Neural progenitor cell (in vitro differentiated cells): ENCODE data around the gene FANCC. TPM values are rescaled to one million over a fixed set of nuclear protein-coding genes. Genes with fewer than 3 reads are reported as not detected.

Experiments
- DNase-seq: peaks from one replicate; pipeline ENCODE4 v3.0.0-alpha.2; 2016; ENCODE audit warnings: low spot score
- H2AFZ ChIP-seq: fragments of 200-600 bp; sonication (generic); replicated peaks from 2 replicates; pipeline ENCODE4 v1.6.1; 2016; ENCODE audit warnings: antibody characterized with exemption
- H3F3A ChIP-seq: fragments of 200-600 bp; sonication (generic); 2 replicates; pipeline ENCODE4 v1.6.1; 2016; ENCODE audit warnings: antibody characterized with exemption, low read depth
- H3K27ac ChIP-seq: fragments of 200-600 bp; sonication (generic); 2 replicates; pipeline ENCODE4 v1.5.1; 2016; ENCODE audit warnings: mild to moderate bottlenecking
- H3K27me3 ChIP-seq: fragments of 200-600 bp; sonication (generic); 2 replicates; pipeline ENCODE4 v1.6.1; 2016; ENCODE audit warnings: mild to moderate bottlenecking, moderate library complexity
- H3K36me3 ChIP-seq: fragments of 200-600 bp; sonication (generic); 2 replicates; pipeline ENCODE4 v1.5.1; 2016
- H3K4me1 ChIP-seq: fragments of 200-600 bp; sonication (generic); 2 replicates; pipeline ENCODE4 v1.6.1; 2016; ENCODE audit warnings: mixed run types
- H3K4me2 ChIP-seq: fragments of 200-600 bp; sonication (generic); 2 replicates; pipeline ENCODE4 v1.6.1; 2016
- H3K4me3 ChIP-seq: fragments of 200-600 bp; sonication (generic); 2 replicates; pipeline ENCODE4 v1.5.1; 2016
- H3K79me2 ChIP-seq: fragments of 200-600 bp; sonication (generic); 2 replicates; pipeline ENCODE4 v1.6.1; 2016; ENCODE audit warnings: low read depth
- H3K9ac ChIP-seq: fragments of 200-600 bp; sonication (generic); 2 replicates; pipeline ENCODE4 v1.6.1; 2016
- H3K9me3 ChIP-seq: fragments of 200-600 bp; sonication (generic); 2 replicates; pipeline ENCODE4 v1.5.1; 2016; ENCODE audit warnings: low read depth
- H4K20me1 ChIP-seq: fragments of 200-600 bp; sonication (generic); 2 replicates; pipeline ENCODE4 v1.6.1; 2016; ENCODE audit warnings: low read depth
- H3K27ac Mint-ChIP-seq: 3 replicates; pipeline ENCODE4 v1.8.0; 2021; ENCODE audit warnings: mixed read lengths
- H3K27me3 Mint-ChIP-seq: 2 replicates; pipeline ENCODE4 v1.8.0; 2022; ENCODE audit warnings: low read depth, mild to moderate bottlenecking, inconsistent platforms, moderate library complexity, mixed read lengths; ENCODE audit not compliant: insufficient read depth
- H3K36me3 Mint-ChIP-seq: 3 replicates; pipeline ENCODE4 v1.8.0; 2021; ENCODE audit warnings: mixed read lengths
- H3K4me1 Mint-ChIP-seq: 3 replicates; pipeline ENCODE4 v1.8.0; 2021; ENCODE audit warnings: mixed read lengths
- H3K4me3 Mint-ChIP-seq: 3 replicates; pipeline ENCODE4 v1.8.0; 2021; ENCODE audit warnings: mild to moderate bottlenecking, moderate library complexity, mixed read lengths
- H3K9me3 Mint-ChIP-seq: 3 replicates; pipeline ENCODE4 v1.8.0; 2020; ENCODE audit warnings: mixed read lengths
- EZH2 ChIP-seq: fragments of 200-600 bp; sonication (generic); IDR thresholded peaks from 2 replicates; pipeline ENCODE4 v1.6.1; 2017; ENCODE audit warnings: antibody characterized with exemption, mild to moderate bottlenecking, moderate library complexity
- EZH2phosphoT487 ChIP-seq: fragments of 200-600 bp; sonication (generic); IDR thresholded peaks from 2 replicates; pipeline ENCODE4 v1.6.1; 2017; ENCODE audit warnings: antibody characterized with exemption
- total RNA-seq: library from RNA; depleted of rRNA; stranded (reverse); fragments of >200 nt; gene quantifications from 2 replicates; pipeline ENCODE4 v1.2.3, GENCODE V29; 2015; ENCODE audit warnings: low replicate concordance
- TF ChIP-seq, protein P1 (sequence below): fragments of 200-600 bp; sonication (generic); IDR thresholded peaks from 2 replicates; pipeline ENCODE4 v1.5.1; 2017; ENCODE audit warnings: antibody characterized with exemption, mild to moderate bottlenecking

Gene FANCC
- total RNA-seq, 1 donor from 2014 or later, result 49.6 TPM

DNA sequence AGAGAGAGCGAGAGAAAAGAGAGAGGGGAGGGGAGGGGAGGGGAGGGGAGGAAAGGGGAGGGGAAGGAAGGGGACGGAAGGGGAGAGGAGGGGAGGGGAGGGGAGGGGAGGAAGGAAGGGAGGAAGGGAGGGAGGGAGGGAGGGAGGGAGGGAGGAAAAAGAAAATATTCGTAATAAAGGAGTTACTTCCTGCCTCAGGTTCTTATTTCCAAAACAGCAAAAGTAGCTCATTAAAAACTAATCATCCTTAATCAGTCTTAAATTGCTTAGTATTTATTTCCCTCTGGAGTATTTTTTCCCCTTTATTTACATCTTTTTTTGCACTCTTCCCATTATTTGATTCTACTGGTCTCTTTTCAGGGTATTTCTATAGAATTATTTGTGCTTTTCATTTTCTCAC is 162.3 kb downstream of the FANCC start:
- H3K27ac ChIP-seq, result no peak overlapping the region
- Mint-ChIP-seq H3K27me3 (no peaks in the 10 kb centered on the region), H3K27ac (no peak overlapping the region), H3K4me1 (peaks cover 7% of the 10 kb centered on the region), H3K36me3 (peaks cover 9% of the 10 kb centered on the region), H3K4me3 (no peak overlapping the region), H3K9me3 (no peaks in the 10 kb centered on the region)
- H3K9me3 ChIP-seq, result no peaks in the 10 kb centered on the region
- no peaks in the 10 kb centered on the region for H4K20me1 ChIP-seq
- DNase-seq, result no peak
- H3K36me3 ChIP-seq, result no peaks in the 10 kb centered on the region
- no peaks in the 10 kb centered on the region for H3K79me2 ChIP-seq
- H3K4me2 ChIP-seq, result no peak overlapping the region
- TF ChIP-seq, protein P1, sequence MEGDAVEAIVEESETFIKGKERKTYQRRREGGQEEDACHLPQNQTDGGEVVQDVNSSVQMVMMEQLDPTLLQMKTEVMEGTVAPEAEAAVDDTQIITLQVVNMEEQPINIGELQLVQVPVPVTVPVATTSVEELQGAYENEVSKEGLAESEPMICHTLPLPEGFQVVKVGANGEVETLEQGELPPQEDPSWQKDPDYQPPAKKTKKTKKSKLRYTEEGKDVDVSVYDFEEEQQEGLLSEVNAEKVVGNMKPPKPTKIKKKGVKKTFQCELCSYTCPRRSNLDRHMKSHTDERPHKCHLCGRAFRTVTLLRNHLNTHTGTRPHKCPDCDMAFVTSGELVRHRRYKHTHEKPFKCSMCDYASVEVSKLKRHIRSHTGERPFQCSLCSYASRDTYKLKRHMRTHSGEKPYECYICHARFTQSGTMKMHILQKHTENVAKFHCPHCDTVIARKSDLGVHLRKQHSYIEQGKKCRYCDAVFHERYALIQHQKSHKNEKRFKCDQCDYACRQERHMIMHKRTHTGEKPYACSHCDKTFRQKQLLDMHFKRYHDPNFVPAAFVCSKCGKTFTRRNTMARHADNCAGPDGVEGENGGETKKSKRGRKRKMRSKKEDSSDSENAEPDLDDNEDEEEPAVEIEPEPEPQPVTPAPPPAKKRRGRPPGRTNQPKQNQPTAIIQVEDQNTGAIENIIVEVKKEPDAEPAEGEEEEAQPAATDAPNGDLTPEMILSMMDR, result no peak
- TF ChIP-seq EZH2, result no peak
- no peak for TF ChIP-seq EZH2phosphoT487
- peaks cover 8% of the 10 kb centered on the region for H3F3A ChIP-seq
- no peak overlapping the region for H3K4me3 ChIP-seq
- H3K9ac ChIP-seq, result no peak overlapping the region
- no peak overlapping the region for H2AFZ ChIP-seq
- peaks cover 9% of the 10 kb centered on the region for H3K4me1 ChIP-seq
- no peaks in the 10 kb centered on the region for H3K27me3 ChIP-seq

- H3K27ac ChIP-seq, result peak overlapping the region; percentile 21
- peaks cover 17% of the 10 kb centered on the region for H3K4me1 ChIP-seq
- H3K36me3 ChIP-seq, result no peaks in the 10 kb centered on the region
- no peak for DNase-seq
- no peak overlapping the region for H3K9ac ChIP-seq
- peaks cover 24% of the 10 kb centered on the region for H3K4me1 Mint-ChIP-seq
- no peak overlapping the region for H3K4me3 Mint-ChIP-seq
- no peaks in the 10 kb centered on the region for H3K9me3 ChIP-seq
- H3F3A ChIP-seq, result peaks cover 8% of the 10 kb centered on the region
- H3K9me3 Mint-ChIP-seq, result no peaks in the 10 kb centered on the region
- no peak overlapping the region for H3K4me3 ChIP-seq
- no peak overlapping the region for H2AFZ ChIP-seq
- H4K20me1 ChIP-seq, result no peaks in the 10 kb centered on the region
- peaks cover 5% of the 10 kb centered on the region for H3K36me3 Mint-ChIP-seq
- H3K4me2 ChIP-seq, result no peak overlapping the region
- no peak overlapping the region for H3K27ac Mint-ChIP-seq
- H3K27me3 ChIP-seq, result no peaks in the 10 kb centered on the region
- H3K79me2 ChIP-seq, result no peaks in the 10 kb centered on the region
- no peaks in the 10 kb centered on the region for H3K27me3 Mint-ChIP-seq
- TF ChIP-seq EZH2 (no peak), EZH2phosphoT487 (no peak)
- TF ChIP-seq, protein P1, result no peak
These were observed 166.6 kb downstream of the FANCC start for GRCh38 chr9:95150903-95151302.

GRCh38 chr9:95148208-95148520 is 169.3 kb downstream of the FANCC start:
- Histone ChIP-seq H4K20me1 (no peaks in the 10 kb centered on the region), H3K27ac (no peak overlapping the region), H3K27me3 (no peaks in the 10 kb centered on the region), H3K36me3 (no peaks in the 10 kb centered on the region), H3K9me3 (no peaks in the 10 kb centered on the region), H3K4me1 (peaks cover 17% of the 10 kb centered on the region), H2AFZ (no peak overlapping the region), H3K4me3 (no peak overlapping the region), H3K4me2 (no peak overlapping the region), H3K79me2 (no peaks in the 10 kb centered on the region), H3K9ac (no peak overlapping the region), H3F3A (peaks cover 8% of the 10 kb centered on the region)
- no peak for TF ChIP-seq EZH2phosphoT487
- TF ChIP-seq, protein P1, result no peak
- no peak for TF ChIP-seq EZH2
- no peaks in the 10 kb centered on the region for H3K9me3 Mint-ChIP-seq
- no peak overlapping the region for H3K4me3 Mint-ChIP-seq
- peaks cover 9% of the 10 kb centered on the region for H3K36me3 Mint-ChIP-seq
- H3K27me3 Mint-ChIP-seq, result no peaks in the 10 kb centered on the region
- peak overlapping the region; percentile 73 for H3K27ac Mint-ChIP-seq
- DNase-seq, result no peak
- peaks cover 32% of the 10 kb centered on the region for H3K4me1 Mint-ChIP-seq
